Uterus (tissue), 2 donors: ENCODE results near the gene WIPF3.

ENCODE experiments used
- POLR2A ChIP-seq, 2 donors: fragments of 450-650 bp; IDR thresholded peaks; one replicate each; pipeline ENCODE4 v1.6.1; 2016; ENCODE audit warnings: antibody characterized with exemption in 2 of 2, mild to moderate bottlenecking in 1 of 2, moderate library complexity in 1 of 2
- TF ChIP-seq, protein P1 (sequence below), 4 experiments: fragments of 200-600 bp in 2 of 4; fragments of 450-650 bp in 2 of 4; sonication (generic) in 2 of 4; IDR thresholded peaks; one replicate each; pipeline ENCODE4 v1.5.1; 2016 to 2019; ENCODE audit warnings: antibody characterized with exemption in 4 of 4, mild to moderate bottlenecking in 2 of 4, moderate library complexity in 1 of 4

DNA sequence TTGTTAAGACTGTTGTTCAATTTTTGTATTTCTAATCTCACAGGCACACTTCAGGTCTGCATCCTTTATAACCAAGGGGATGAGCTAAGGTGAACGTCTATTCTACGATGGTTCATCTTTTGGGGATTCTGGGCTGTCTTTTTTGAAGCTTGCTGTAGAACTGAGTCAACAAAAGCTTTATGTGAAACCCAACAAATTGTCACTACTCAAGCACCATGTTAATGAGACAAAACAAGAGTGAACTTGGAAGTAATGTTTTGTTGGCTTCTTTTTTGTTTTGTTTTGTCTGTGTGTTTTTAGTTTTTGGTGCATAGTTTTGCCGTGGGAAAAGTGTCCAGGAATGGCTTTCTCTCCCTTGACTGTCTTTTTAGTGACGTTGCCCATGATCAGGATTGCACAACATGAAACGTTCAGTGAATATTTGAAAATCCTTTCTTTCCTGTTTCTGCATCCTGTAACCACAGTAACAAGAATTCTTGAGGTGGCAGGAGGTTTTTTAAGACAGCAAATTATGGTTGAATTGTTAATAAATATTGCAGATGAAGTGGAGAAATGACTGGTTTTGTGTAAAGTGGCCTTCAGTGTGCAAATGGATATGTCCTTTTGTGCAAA lies 65.6 kb downstream of the WIPF3 start:
- TF ChIP-seq, protein P1, sequence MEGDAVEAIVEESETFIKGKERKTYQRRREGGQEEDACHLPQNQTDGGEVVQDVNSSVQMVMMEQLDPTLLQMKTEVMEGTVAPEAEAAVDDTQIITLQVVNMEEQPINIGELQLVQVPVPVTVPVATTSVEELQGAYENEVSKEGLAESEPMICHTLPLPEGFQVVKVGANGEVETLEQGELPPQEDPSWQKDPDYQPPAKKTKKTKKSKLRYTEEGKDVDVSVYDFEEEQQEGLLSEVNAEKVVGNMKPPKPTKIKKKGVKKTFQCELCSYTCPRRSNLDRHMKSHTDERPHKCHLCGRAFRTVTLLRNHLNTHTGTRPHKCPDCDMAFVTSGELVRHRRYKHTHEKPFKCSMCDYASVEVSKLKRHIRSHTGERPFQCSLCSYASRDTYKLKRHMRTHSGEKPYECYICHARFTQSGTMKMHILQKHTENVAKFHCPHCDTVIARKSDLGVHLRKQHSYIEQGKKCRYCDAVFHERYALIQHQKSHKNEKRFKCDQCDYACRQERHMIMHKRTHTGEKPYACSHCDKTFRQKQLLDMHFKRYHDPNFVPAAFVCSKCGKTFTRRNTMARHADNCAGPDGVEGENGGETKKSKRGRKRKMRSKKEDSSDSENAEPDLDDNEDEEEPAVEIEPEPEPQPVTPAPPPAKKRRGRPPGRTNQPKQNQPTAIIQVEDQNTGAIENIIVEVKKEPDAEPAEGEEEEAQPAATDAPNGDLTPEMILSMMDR (IDR thresholded peaks at IDR 0.05): no peak
- no peak for TF ChIP-seq POLR2A (IDR thresholded peaks at IDR 0.05)
